Activated CD4-positive, CD25-positive, alpha-beta regulatory T cell treated with anti-CD3 and anti-CD28 coated beads, Interleukin-2, amount 50 U/mL, for 16 hours (primary cell): ENCODE data around the gene PICK1.

Source experiments
- DNase-seq: peaks from one replicate; pipeline ENCODE4 v3.0.0-alpha.2; 2020; ENCODE audit warnings: low read depth, low spot score

PICK1 gene

DNA sequence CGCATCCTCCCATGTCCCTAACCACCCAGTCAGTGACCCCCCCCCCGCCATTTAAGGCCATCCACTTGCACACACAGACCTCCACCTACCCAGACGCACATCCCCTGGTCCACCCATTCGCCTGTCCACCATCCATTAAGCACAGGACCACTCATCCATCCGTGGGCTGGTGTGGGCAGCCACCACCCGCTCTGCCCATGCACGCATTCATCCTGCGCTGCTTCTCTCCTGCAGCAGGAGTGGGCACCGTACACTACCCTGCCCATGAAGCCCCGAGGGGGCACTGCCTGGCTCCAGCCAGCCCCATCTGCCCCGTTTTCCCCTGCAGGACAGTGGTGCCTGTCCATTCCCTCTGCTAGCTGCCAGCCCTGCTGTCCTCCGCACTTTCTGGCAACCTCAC is 30.7 kb downstream of the PICK1 start:
- DNase-seq = no peak

- DNase-seq = no peak
Measured at GRCh38 chr22:38088629-38089473, 31.6 kb downstream of the PICK1 start.

DNA sequence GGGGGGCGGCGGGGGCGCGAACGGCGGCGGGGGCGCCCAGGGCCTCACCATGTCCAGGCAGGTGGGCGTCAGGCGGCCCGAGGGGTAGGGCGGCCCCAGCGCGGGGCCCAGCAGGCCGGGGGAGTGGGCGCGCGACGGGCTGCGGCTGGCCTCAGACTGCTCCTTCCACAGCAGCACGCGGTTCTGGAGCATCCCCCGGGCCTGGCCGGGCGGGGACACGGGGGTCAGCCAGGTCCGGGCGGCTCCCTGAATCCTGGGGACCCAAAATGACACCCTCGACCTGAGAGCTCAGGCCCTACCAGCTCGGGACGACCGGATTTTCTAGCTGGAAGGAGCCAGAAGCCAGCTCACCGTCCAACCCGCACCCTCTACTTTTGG is 32.3 kb downstream of the PICK1 start:
- DNase-seq = no peak

DNA sequence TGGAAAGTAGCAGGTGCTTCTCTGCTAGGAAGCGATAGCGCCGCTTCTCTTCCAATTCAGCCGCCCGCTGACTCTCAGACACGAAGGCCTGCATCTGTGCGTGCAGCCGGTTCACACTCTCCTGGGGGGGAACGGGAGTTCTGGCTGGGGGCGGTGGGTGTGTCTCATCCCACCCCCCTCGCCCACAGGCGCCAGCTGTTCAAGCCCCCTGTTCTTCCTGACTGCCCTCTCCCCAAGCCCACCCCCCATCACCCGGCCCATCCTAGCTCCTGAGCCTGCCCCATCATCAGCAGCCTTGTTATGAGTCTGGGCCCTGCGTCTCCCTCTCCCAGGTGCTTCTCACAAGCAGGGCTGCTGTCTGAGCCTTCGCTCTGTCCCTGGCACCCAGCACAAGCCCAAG is 39.9 kb downstream of the PICK1 start:
- DNase-seq = no peak

DNA sequence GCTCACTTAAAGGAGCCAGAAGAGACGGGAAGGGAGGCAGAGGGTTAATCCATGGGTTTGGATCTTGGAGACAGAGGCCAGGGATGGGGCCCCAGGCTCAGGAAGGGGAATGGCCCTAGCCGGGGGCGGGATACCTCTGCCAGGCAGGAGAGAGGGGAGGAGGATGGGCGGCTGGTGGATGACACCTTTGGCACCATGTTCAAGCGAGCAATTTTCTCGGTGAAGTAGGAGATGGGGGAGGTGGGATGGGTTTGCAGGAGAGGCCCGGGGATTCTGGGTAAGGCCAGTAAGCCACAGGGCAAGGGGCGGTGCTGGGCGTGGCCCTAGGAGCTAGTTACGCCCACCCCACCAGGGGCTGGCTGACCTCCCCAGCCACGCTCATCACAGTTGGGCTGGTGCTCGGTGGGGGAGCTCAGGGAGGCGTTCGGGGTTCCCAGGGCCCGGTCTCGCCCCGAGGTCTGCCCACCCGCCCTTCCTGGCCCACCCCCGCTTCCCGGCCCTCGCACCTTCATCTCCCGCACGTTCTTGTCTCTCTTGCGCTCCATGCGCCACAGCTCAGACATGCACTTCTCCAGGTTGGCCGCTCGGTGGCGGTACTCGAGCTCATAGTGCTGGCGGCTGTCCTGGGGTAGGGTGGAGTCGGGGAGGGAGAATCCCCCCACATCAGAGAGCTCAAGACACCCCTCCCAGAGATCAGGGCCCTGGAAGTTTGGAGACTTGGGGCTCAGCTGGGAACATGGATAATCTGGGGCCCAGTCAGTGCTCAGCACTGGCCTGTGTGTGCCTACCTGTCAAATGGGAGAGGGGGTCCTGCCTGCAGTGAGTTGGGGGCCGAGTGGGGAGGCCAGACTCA is 40.6 kb downstream of the PICK1 start:
- DNase-seq = no peak

- DNase-seq = no peak
Measured at GRCh38 chr22:38098410-38099249, 41.4 kb downstream of the PICK1 start.

DNA sequence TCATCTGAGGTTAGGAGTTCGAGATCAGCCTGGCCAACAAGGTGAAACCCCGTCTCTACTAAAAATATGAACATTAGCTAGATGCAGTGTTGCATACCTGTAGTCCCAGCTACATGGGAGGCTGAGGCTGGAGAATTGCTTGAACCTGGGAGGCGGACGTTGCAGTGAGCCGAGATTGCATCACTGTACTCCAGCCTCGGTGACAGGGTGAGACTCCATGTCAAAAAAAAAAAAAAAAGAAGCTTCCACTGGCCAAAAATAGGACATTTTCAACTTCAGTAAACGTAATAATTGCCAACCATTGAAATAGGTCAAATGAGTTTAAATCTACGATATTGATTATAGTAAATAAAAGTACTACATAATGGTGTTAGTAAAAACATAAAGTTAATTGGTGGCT is 46.4 kb downstream of the PICK1 start:
- no peak for DNase-seq

- DNase-seq = no peak
Measured at GRCh38 chr22:38104084-38104483, 46.9 kb downstream of the PICK1 start.

DNA sequence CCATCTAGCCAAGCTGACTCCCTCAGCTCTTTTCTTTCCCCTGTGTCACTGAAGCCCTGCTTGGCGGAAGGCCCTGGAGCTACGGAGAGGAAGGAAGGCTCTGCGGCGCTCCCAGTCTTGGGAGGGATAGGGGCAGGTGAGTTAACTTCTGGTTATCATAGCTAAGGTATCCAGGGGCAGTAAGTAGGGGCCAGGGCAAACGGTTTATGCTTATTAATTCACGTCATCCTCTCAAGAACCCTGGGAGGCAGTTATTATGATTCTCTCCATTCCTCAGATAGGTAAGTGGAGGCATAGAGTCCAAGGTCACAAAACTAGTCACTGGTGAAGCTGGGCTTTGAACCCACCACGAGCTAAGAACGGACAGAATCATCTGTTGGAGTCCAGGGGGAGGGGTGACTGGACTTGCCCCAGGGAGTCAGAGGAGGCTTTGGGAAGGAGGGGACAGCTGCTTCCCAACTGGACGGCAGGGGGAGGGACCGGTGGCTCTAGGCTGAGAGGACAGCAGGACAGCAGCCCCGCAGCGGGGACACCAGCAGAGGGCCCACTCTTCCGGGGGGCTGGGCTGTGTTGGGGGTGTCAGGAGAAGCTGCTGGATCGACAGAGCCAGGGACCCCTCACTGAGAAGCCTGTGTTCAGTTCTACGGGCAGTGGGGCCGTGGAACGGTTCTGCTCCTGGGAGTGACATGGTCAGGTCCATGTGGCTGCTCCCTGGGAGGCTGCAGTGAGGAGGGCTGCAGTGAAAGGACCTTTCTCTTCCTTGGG is 49.8 kb downstream of the PICK1 start:
- DNase-seq = no peak

DNA sequence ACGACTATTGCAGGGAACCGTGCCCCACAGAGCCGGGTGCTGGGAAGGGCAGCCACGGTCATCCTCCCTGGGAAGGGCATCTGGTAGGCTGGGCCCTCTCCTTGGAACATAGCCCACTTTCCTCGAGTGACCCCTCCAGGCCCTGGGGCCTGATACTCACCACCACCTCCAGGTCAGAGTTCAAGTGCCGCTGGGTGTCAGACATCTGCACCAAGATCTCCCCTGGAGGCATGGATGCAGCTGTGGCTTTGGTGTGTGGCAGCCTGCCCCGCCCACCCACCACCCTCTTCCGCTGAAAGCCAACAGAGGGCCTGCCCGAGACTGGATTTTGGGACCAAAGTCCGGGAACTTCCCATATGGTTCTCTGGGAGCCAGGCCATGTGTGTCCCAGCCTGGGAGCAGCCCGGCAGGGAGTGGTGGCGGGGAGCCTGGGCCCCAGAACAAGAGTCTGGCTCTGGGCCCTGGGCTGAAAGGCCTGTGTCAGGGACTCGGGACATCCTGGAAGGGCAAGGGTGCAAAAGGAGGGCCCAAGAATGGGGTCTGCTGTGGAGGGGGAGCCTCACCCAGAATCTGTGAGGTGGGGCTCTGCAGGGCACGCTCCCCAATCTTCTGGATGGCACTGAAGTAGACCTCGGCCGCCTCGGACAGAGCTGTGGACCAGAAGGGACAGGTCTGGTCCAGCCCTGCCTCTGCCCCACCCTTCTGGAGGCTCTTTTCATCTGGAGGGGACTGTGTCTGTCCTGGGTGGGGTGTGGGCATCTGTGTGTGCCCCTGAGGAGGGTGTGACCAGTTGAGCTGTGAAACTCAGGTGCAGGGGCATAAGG is 50.7 kb downstream of the PICK1 start:
- no peak for DNase-seq

- DNase-seq = no peak
Measured at GRCh38 chr22:38108561-38109319, 51.5 kb downstream of the PICK1 start.

GRCh38 chr22:38109371-38110001 is 52.3 kb downstream of the PICK1 start:
- no peak for DNase-seq

GRCh38 chr22:38110008-38110862 is 53.0 kb downstream of the PICK1 start, which contains the start of gene BAIAP2L2:
Gene BAIAP2L2 (minus strand): TSS chr22:38110684. CDS start chr22:38110525, 159 bp downstream.
- no peak for DNase-seq

- DNase-seq = no peak
Measured at GRCh38 chr22:38110863-38111852, 54.0 kb downstream of the PICK1 start.

DNA sequence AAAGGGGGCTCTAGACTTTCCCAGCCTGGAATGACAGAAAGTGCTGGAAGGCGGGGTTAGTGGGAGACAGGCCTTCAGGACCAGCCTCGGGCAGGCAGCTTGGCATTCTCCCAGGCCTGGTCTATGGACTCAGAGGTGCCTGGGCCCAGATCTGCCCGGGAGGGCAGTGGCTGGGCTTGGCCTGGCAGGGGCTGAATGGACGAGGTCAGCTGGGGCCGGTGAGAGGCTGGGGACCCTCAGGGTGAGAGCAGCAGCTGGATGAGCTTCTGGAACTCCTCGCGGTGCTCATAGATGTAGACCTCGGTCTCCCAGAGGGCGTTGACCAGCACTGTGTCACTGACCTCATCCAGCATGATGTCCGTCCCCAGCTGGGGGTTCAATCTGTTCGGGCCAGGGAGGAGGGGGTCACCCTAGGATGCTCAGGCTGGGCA is 54.7 kb downstream of the PICK1 start:
- DNase-seq = no peak

DNA sequence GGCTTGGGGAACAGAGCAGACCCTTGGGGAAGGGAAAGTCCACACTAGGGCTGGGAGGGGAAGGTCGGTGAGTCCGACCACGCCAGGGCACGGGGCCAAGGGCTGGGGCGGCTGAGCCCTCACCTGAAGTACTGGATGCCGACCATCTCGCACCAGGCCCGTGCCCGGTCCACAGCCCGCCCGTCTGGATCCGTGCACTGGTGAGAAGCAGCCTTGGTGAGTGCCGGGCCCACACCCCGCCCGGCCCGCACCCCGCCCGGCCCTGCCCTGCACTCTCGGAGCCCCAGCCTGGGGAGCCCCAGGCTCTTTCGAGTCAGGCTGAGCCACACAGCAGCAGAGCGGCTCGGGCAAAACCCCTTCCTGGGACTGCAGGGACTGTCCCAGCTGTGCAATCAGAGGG is 55.2 kb downstream of the PICK1 start:
- no peak for DNase-seq
